PFSK-1 (cell line): ENCODE results near the gene EPC1.

ENCODE experiments used
- FOXP2 ChIP-seq: optimal IDR thresholded peaks from 2 replicates; pipeline ENCODE3; 2011; ENCODE audit warnings: borderline replicate concordance, control low read depth, inconsistent platforms; ENCODE audit not compliant: insufficient read depth; ENCODE audit errors: extremely low read length, extremely low read depth
- POLR2AphosphoS5 ChIP-seq: IDR thresholded peaks from 2 replicates; pipeline ENCODE4 v1.6.1; 2012; ENCODE audit warnings: low read depth, mild to moderate bottlenecking, control low read depth, low read length, moderate library complexity
- REST ChIP-seq, 2 experiments: IDR thresholded peaks; 2 replicates each; pipeline versions ENCODE4 v1.6.1 to v1.8.0; 2011 to 2012; ENCODE audit warnings: low read depth in 2 of 2, low read length in 2 of 2, control low read depth in 1 of 2, inconsistent platforms in 1 of 2, mild to moderate bottlenecking in 1 of 2, moderate library complexity in 1 of 2; ENCODE audit not compliant: insufficient read depth in 1 of 2
- SIN3A ChIP-seq: IDR thresholded peaks from 2 replicates; pipeline ENCODE4 v1.6.1; 2012; ENCODE audit warnings: mild to moderate bottlenecking, low read length, moderate library complexity, borderline replicate concordance; ENCODE audit not compliant: insufficient read depth
- TAF1 ChIP-seq: IDR thresholded peaks from 2 replicates; pipeline ENCODE4 v1.6.1; 2012; ENCODE audit warnings: low read length, control low read depth, borderline replicate concordance; ENCODE audit not compliant: insufficient read depth

GRCh38 chr10:32346134-32346550 is 816 bp downstream of the EPC1 start:
- TF ChIP-seq POLR2AphosphoS5: peak; percentile 81
- peak; percentile 57; the same call in 1 of the 2 replicates for TF ChIP-seq TAF1
- TF ChIP-seq REST (IDR thresholded peaks at IDR 0.05; ENCODE audit: insufficient read depth in 1 of 2, low read depth in 2 of 2, low read length in 2 of 2): no peak; a peak in 1 of 4 replicates
- TF ChIP-seq SIN3A: peak; percentile 67; the same call in 1 of the 2 replicates
- TF ChIP-seq FOXP2: peak; percentile 78
